ENCODE data around the gene CRELD2. TPM values are rescaled to one million over a fixed set of nuclear protein-coding genes. Genes with fewer than 3 reads are reported as not detected.

Gene CRELD2
- total and polyA plus RNA-seq, 2 of the 13 experiments (the other 11 are each of a cell fraction or from before 2014, with no cell fraction given): 17.2 to 44.7 TPM

DNA sequence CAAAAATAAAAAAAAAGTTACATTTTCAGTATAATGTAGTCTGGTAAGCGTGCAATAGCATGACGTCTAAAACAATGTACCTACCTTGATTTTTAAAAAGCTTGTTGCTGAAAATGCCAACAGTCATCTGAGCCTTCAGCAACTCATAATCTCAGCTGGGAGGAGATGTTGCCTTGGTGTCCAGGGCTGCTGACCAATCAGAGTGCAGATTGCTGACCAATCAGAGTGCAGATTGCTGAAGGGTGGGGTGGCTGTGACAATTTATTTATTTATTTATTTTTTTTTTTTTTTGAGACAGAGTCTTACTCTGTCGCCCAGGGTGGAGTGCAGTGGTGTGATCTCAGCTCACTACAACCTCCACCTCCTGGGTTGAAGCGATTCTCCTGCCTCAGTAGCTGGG lies 47.0 kb upstream of the CRELD2 start:
- Histone ChIP-seq H3K36me3 (replicated peaks in 1 of 2; ENCODE audit: control insufficient read depth in 1 of 2, insufficient read depth in 2 of 2, low read length in 2 of 2) (peaks cover 0 to under 1% of the 10 kb centered on the region in 2 experiments; a peak in 1 of 5 replicates), H3K79me2 (ENCODE audit: insufficient read depth, low read length) (peaks cover 74% of the 10 kb centered on the region), H3K27ac (ENCODE audit: extremely low read length, insufficient read depth, low read length) (no peak overlapping the region), H3K4me3 (replicated peaks in 1 of 3; ENCODE audit: insufficient read depth in 1 of 3, low read depth in 2 of 3, low read length in 3 of 3) (no peak overlapping the region), H3K27me3 (ENCODE audit: control insufficient read depth in 1 of 2, insufficient read depth in 2 of 2, low read length in 2 of 2) (no peaks in the 10 kb centered on the region), H3K9ac (ENCODE audit: insufficient read depth, low read depth, low read length) (no peak overlapping the region), H3K4me1 (ENCODE audit: insufficient read depth, low read length) (peaks cover 38% of the 10 kb centered on the region), H3K9me3 (ENCODE audit: low read length) (peaks cover 3% of the 10 kb centered on the region; the same call in 1 of the 2 replicates), H2AFZ (ENCODE audit: low read length) (no peak overlapping the region), H4K20me1 (ENCODE audit: insufficient read depth, low read length) (peaks cover 11% of the 10 kb centered on the region; the same call in 1 of the 2 replicates), H3K4me2 (ENCODE audit: low read depth, low read length) (no peak overlapping the region)
- 98% methylated on average over 4 of the region's 4 CpGs for WGBS (ENCODE audit: low lambda C conversion rate)
- intact Hi-C loops (cut with micrococcal nuclease; ENCODE audit: unreplicated experiment) (no loop called here), in situ Hi-C loops (cut with HindIII; ENCODE audit: extremely low pct_ligation_motif_present, low pct_unique_long_range_greater_than_20kb) (no loop called here)
- DNase-seq (ENCODE audit: low spot score) (no peak), ATAC-seq (no peak), FAIRE-seq (no peak)
- POLR2A ChIA-PET: no interaction called here
- TF ChIP-seq ARNT (IDR thresholded peaks at IDR 0.05): no peak
- peak; percentile 48; the same call in 1 of the 2 replicates for TF ChIP-seq NFYB (CRISPR knock-in tag; IDR thresholded peaks at IDR 0.05)
- peak; percentile 67 for TF ChIP-seq NFYC (CRISPR knock-in tag; IDR thresholded peaks at IDR 0.05)
- no peak for TF ChIP-seq FOXO1 (CRISPR knock-in tag; IDR thresholded peaks at IDR 0.05)
- no peak for TF ChIP-seq PCBP1 (IDR thresholded peaks at IDR 0.05; ENCODE audit: borderline replicate concordance, low read depth, low read length)
- no peak for TF ChIP-seq TP53 (CRISPR knock-in tag; conservative IDR thresholded peaks at IDR 0.05)
- TF ChIP-seq, protein P1, sequence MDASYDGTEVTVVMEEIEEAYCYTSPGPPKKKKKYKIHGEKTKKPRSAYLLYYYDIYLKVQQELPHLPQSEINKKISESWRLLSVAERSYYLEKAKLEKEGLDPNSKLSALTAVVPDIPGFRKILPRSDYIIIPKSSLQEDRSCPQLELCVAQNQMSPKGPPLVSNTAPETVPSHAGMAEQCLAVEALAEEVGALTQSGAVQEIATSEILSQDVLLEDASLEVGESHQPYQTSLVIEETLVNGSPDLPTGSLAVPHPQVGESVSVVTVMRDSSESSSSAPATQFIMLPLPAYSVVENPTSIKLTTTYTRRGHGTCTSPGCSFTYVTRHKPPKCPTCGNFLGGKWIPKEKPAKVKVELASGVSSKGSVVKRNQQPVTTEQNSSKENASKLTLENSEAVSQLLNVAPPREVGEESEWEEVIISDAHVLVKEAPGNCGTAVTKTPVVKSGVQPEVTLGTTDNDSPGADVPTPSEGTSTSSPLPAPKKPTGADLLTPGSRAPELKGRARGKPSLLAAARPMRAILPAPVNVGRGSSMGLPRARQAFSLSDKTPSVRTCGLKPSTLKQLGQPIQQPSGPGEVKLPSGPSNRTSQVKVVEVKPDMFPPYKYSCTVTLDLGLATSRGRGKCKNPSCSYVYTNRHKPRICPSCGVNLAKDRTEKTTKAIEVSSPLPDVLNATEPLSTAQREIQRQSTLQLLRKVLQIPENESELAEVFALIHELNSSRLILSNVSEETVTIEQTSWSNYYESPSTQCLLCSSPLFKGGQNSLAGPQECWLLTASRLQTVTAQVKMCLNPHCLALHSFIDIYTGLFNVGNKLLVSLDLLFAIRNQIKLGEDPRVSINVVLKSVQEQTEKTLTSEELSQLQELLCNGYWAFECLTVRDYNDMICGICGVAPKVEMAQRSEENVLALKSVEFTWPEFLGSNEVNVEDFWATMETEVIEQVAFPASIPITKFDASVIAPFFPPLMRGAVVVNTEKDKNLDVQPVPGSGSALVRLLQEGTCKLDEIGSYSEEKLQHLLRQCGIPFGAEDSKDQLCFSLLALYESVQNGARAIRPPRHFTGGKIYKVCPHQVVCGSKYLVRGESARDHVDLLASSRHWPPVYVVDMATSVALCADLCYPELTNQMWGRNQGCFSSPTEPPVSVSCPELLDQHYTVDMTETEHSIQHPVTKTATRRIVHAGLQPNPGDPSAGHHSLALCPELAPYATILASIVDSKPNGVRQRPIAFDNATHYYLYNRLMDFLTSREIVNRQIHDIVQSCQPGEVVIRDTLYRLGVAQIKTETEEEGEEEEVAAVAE (CRISPR knock-in tag; IDR thresholded peaks at IDR 0.05; ENCODE audit: borderline replicate concordance): peak; percentile 97
- TF ChIP-seq ZNF124 (CRISPR knock-in tag; IDR thresholded peaks at IDR 0.05): no peak
- TF ChIP-seq, protein P2, sequence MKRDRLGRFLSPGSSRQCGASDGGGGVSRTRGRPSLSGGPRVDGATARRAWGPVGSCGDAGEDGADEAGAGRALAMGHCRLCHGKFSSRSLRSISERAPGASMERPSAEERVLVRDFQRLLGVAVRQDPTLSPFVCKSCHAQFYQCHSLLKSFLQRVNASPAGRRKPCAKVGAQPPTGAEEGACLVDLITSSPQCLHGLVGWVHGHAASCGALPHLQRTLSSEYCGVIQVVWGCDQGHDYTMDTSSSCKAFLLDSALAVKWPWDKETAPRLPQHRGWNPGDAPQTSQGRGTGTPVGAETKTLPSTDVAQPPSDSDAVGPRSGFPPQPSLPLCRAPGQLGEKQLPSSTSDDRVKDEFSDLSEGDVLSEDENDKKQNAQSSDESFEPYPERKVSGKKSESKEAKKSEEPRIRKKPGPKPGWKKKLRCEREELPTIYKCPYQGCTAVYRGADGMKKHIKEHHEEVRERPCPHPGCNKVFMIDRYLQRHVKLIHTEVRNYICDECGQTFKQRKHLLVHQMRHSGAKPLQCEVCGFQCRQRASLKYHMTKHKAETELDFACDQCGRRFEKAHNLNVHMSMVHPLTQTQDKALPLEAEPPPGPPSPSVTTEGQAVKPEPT (CRISPR knock-in tag; IDR thresholded peaks at IDR 0.05; ENCODE audit: low read depth): no peak
- TF ChIP-seq ZC3H13 (CRISPR knock-in tag; IDR thresholded peaks at IDR 0.05): no peak
- no peak for TF ChIP-seq ZNF282 (IDR thresholded peaks at IDR 0.05; ENCODE audit: partially characterized antibody)
- no TSS peak for BruUV-seq (replicated peaks)
- CTCF ChIA-PET (ENCODE audit: low intra/inter-chr PET ratio, low total read pairs): no interaction called here

Measured in HepG2 (cell line).